Measurements from ENCODE around the gene MICAL3. TPM values are rescaled to one million over a fixed set of nuclear protein-coding genes. Genes with fewer than 3 reads are reported as not detected.
"Not testable (repeated sequence)": the region's sequence is repeated elsewhere in the genome, so short reads cannot be mapped to it uniquely, and the experiment has no call there.

MICAL3 gene
- polyA plus RNA-seq, 2 of the 4 experiments (the other 2 are of a cell fraction), result 20.5 to 30.1 TPM

GRCh38 chr22:18031695-18032454 lies 7.5 kb upstream of the MICAL3 start:
- DNase-seq (ENCODE audit: low read depth in 1 of 2, low spot score in 1 of 2) (peak; percentile 48 to 80), FAIRE-seq (no peak), ATAC-seq (peak; percentile 88 to 89)
- Histone ChIP-seq H3K4me1 (peaks cover 57% of the 10 kb centered on the region), H3K4me2 (peak overlapping the region; percentile 79), H3K9me3 (no peaks in the 10 kb centered on the region), H3K4me3 (no peak overlapping the region), H3K27ac (peak overlapping the region; percentile 85 to 91)
- WGBS (ENCODE audit: missing lambda C conversion rate), result 5% methylated on average over 9 of the region's 10 CpGs
- ChIA-PET CTCF (interaction anchor here (0.5 to 4.6 kb wide), 3 partner anchors 8 to 44 kb away, joined by 4 to 31 read pairs (median 9); partner anchors contain the start of gene MICAL3), POLR2A (interaction anchor here (0.5 to 1.1 kb wide), 3 partner anchors 45 to 257 kb away, joined by 3 to 5 read pairs (median 3); partner anchors contain the start of gene BID)
- no peak for TF ChIP-seq CBX2 (IDR thresholded peaks at IDR 0.05; ENCODE audit: borderline replicate concordance, low read depth)
- TF ChIP-seq, protein P1, sequence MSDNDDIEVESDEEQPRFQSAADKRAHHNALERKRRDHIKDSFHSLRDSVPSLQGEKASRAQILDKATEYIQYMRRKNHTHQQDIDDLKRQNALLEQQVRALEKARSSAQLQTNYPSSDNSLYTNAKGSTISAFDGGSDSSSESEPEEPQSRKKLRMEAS (IDR thresholded peaks at IDR 0.05), result 0 out of 2 replicates have a peak, but pooled peaks have one; percentile 17
- TF ChIP-seq BHLHE40 (IDR thresholded peaks at IDR 0.05; ENCODE audit: low read depth, low read length), result no peak
- no peak for TF ChIP-seq MYC (IDR thresholded peaks at IDR 0.05; ENCODE audit: borderline replicate concordance, low read length)
- peak; percentile 65 to 67; a peak in 3 of 4 replicates for TF ChIP-seq CEBPB (IDR thresholded peaks at IDR 0.05)
- no peak for TF ChIP-seq ZNF302 (CRISPR knock-in tag; IDR thresholded peaks at IDR 0.05)
- TF ChIP-seq JUN (IDR thresholded peaks at IDR 0.05), result peak; percentile 19 to 28; a peak in 1 of 5 replicates
- TF ChIP-seq, protein P2, sequence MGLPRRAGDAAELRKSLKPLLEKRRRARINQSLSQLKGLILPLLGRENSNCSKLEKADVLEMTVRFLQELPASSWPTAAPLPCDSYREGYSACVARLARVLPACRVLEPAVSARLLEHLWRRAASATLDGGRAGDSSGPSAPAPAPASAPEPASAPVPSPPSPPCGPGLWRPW (IDR thresholded peaks at IDR 0.05), result no peak
- TF ChIP-seq, protein P3, sequence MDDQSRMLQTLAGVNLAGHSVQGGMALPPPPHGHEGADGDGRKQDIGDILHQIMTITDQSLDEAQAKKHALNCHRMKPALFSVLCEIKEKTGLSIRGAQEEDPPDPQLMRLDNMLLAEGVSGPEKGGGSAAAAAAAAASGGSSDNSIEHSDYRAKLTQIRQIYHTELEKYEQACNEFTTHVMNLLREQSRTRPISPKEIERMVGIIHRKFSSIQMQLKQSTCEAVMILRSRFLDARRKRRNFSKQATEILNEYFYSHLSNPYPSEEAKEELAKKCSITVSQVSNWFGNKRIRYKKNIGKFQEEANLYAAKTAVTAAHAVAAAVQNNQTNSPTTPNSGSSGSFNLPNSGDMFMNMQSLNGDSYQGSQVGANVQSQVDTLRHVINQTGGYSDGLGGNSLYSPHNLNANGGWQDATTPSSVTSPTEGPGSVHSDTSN (IDR thresholded peaks at IDR 0.05), result no peak
- peak; percentile 25 for TF ChIP-seq MAFK (IDR thresholded peaks at IDR 0.05; ENCODE audit: partially characterized antibody)
- peak; percentile 21; the same call in 1 of the 2 replicates for TF ChIP-seq GATA3 (IDR thresholded peaks at IDR 0.05; ENCODE audit: borderline replicate concordance)
- no peak for TF ChIP-seq KDM5A (IDR thresholded peaks at IDR 0.05)
- no peak for TF ChIP-seq RAD21 (conservative IDR thresholded peaks at IDR 0.05 in 1 of 2, IDR thresholded peaks at IDR 0.05 in 1 of 2)
- TF ChIP-seq SREBF2 (IDR thresholded peaks at IDR 0.05), result no peak
- peak; percentile 23; the same call in 1 of the 2 replicates for TF ChIP-seq FOSL2 (IDR thresholded peaks at IDR 0.05)
- peak; percentile 71 for TF ChIP-seq FOSL2 (CRISPR knock-in tag; IDR thresholded peaks at IDR 0.05)
- peak; percentile 42; the same call in 1 of the 2 replicates for TF ChIP-seq JUNB (IDR thresholded peaks at IDR 0.05)

- 86% methylated on average over 1 of the region's 2 CpGs for WGBS (ENCODE audit: missing lambda C conversion rate)
- Histone ChIP-seq H3K4me1 (peaks cover 45% of the 10 kb centered on the region), H3K9me3 (no peaks in the 10 kb centered on the region), H3K27ac (peak overlapping the region; percentile 85 to 91; a peak in 5 of 6 replicates), H3K4me2 (no peak overlapping the region), H3K4me3 (no peak overlapping the region)
- FAIRE-seq (no peak), ATAC-seq (no peak), DNase-seq (ENCODE audit: low read depth in 1 of 2, low spot score in 1 of 2) (no peak)
- ChIA-PET POLR2A (no interaction called here), CTCF (interaction anchor here (1.2 to 2.2 kb wide), 3 partner anchors 9 to 46 kb away, joined by 5 to 12 read pairs (median 5); no protein-coding TSS in a partner anchor)
- TF ChIP-seq GATA3 (IDR thresholded peaks at IDR 0.05; ENCODE audit: borderline replicate concordance) (no peak), RFX5 (IDR thresholded peaks at IDR 0.05) (no peak), PHF8 (IDR thresholded peaks at IDR 0.05; ENCODE audit: borderline replicate concordance, low read depth) (no peak)
These were observed 5.4 kb upstream of the MICAL3 start for GRCh38 chr22:18029686-18030267.

DNA sequence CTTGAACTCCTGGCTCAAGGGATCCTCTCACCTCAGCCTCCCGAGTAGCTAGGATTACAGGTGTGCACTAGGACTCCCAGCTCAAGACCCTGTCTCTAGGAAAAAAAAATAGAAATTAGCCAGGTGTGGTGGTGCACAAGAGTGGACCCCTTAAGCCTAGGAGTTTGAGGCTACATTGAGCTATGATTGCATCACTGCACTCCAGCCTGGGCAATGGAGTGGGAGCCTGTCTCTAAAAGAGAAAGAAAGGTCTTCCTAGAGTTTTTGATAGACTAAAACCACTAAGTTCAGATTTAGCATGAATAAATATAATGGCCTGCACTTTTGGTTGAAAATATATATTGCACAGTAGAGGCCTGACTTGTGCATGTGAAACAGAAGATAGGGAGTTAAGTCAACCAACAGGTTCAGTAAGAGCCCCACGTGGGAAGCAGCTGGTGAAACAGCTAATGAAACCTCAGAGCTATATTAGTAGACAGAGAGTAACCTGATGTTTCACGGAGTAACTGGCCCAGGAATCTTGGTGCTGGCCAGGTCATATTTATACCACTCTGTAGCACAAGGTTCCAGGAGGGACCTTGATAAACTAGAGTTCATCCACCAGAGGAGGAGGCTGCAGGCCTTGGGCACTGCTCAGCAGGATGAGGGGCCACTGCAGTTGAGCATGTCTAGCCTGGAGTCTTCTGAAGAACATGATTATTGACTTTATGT lies 4.6 kb upstream of the MICAL3 start:
- ChIA-PET POLR2A (no interaction called here), CTCF (interaction anchor here (0.7 to 2.2 kb wide), 3 partner anchors 34 to 49 kb away, joined by 3 to 12 read pairs (median 3); partner anchors contain the start of gene PEX26)
- FAIRE-seq (no peak), ATAC-seq (no peak), DNase-seq (ENCODE audit: low read depth in 1 of 2, low spot score in 1 of 2) (no peak)
- Histone ChIP-seq H3K9me3 (no peaks in the 10 kb centered on the region), H3K4me1 (peaks cover 38% of the 10 kb centered on the region), H3K27ac (peak overlapping the region in 1 of 2 experiments; percentile 45; a peak in 4 of 6 replicates), H3K4me3 (no peak overlapping the region), H3K4me2 (no peak overlapping the region)
- TF ChIP-seq TP53 (CRISPR knock-in tag; IDR thresholded peaks at IDR 0.05), result no peak
- WGBS (ENCODE audit: missing lambda C conversion rate), result 74% methylated on average over 3 of the region's 3 CpGs

DNA sequence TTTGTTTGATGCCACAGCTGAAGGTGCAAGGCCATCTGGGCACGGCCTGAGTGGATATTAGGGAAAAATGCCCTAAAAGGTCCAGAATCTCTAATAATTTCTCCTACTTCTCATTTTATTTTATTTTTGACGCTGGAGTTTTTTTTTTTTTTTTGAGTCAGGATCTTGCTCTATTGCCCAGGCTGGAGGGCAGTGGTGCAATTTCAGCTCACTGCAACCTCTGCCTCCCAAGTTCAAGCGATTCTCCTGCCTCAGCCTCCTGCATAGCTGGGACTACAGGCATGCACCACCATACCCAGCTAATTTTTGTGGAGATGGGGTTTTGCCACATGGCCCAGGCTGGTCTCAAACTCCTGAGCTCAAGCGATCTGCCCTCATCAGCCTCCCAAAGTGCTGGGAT lies 1.5 kb upstream of the MICAL3 start:
- H3K4me1 ChIP-seq, result peaks cover 28% of the 10 kb centered on the region
- CTCF ChIA-PET, result interaction anchor here (0.9 to 6.7 kb wide), 8 partner anchors 24 to 197 kb away, joined by 3 to 57 read pairs (median 3); partner anchors contain the start of gene PEX26
- FAIRE-seq; H3K4me3 ChIP-seq; DNase-seq (ENCODE audit: low read depth in 1 of 2, low spot score in 1 of 2); H3K27ac ChIP-seq; H3K4me2 ChIP-seq; ATAC-seq; POLR2A ChIA-PET; H3K9me3 ChIP-seq: not testable (repeated sequence)
- WGBS (ENCODE audit: missing lambda C conversion rate), result 86% methylated on average over 4 of the region's 4 CpGs
